ENCODE results near the gene HSPH1.

GRCh38 chr13:31100721-31101120, 61.0 kb downstream of the HSPH1 start:
- TF ChIP-seq, protein P1, sequence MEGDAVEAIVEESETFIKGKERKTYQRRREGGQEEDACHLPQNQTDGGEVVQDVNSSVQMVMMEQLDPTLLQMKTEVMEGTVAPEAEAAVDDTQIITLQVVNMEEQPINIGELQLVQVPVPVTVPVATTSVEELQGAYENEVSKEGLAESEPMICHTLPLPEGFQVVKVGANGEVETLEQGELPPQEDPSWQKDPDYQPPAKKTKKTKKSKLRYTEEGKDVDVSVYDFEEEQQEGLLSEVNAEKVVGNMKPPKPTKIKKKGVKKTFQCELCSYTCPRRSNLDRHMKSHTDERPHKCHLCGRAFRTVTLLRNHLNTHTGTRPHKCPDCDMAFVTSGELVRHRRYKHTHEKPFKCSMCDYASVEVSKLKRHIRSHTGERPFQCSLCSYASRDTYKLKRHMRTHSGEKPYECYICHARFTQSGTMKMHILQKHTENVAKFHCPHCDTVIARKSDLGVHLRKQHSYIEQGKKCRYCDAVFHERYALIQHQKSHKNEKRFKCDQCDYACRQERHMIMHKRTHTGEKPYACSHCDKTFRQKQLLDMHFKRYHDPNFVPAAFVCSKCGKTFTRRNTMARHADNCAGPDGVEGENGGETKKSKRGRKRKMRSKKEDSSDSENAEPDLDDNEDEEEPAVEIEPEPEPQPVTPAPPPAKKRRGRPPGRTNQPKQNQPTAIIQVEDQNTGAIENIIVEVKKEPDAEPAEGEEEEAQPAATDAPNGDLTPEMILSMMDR (optimal IDR thresholded peaks at IDR 0.05 in 1 of 3, IDR thresholded peaks at IDR 0.05 in 1 of 3, conservative IDR thresholded peaks at IDR 0.05 in 1 of 3; ENCODE audit: extremely low read depth in 1 of 3, insufficient read depth in 2 of 3, low read length in 3 of 3) = no peak
- no peak for TF ChIP-seq EZH2 (IDR thresholded peaks at IDR 0.05; ENCODE audit: low read length)
